Measurements from ENCODE around the gene PATE4.
A peak's percentile ranks its signal among the peaks of the same experiment; 100 is the strongest.

Gene PATE4

GRCh38 chr11:125887373-125888324, 54.5 kb downstream of the PATE4 start, which contains the start of gene HYLS1:
TSS of gene HYLS1 (plus strand) at chr11:125887668. CDS start at chr11:125899369, 11,701 bp downstream.
- peak; percentile 87 for DNase-seq (ENCODE audit: low read depth)

Data from CMK (cell line).